ENCODE measurements around the gene MAL. TPM values are rescaled to one million over a fixed set of nuclear protein-coding genes. Genes with fewer than 3 reads are reported as not detected.
"Not testable (repeated sequence)": the region's sequence is repeated elsewhere in the genome, so short reads cannot be mapped to it uniquely, and the experiment has no call there.

MAL gene
- total and polyA plus RNA-seq, 2 of the 4 experiments (the other 2 are of a cell fraction): not detected

DNA sequence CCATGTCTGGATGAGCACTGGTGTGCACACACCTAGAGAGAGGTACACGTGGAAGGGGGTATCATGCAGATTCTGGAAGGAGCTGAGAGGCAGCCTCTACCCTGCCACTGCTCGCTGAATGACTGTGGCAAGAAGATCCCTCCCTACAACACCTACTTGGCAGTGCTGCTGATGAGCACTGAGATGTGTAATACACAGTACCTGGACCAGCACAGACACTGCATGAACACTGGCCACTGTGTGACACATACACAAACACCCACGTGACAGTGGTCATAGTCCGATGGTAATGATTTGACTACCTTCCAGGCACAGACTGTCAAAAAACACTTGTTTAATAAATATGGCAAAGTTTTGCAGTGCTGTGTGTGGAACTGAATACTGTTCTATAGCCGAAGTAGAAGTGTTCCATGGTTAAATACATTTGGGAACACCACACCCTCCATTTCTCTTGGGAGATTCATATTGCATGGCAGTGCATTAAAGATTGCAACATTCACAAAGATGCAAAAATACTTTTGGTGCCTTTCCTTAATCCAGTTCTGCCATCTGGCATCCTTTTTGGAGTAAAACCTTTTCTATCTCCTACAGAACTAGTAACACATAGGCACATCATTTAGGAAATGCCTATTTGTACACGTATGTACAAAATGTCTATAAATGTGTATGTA is 66.5 kb downstream of the MAL start:
- Histone ChIP-seq H3K36me3 (ENCODE audit: control insufficient read depth, insufficient read depth, low read length) (peaks cover 32% of the 10 kb centered on the region), H3K4me3 (ENCODE audit: insufficient read depth, low read depth, low read length) (no peak overlapping the region), H3K14ac (replicated peaks; ENCODE audit: low read depth, low read length) (no peak overlapping the region), H3K79me1 (ENCODE audit: low read depth in 1 of 2, low read length in 2 of 2) (peaks cover 0 to 7% of the 10 kb centered on the region in 2 experiments; a peak in 2 of 4 replicates), H2BK5ac (ENCODE audit: low read depth, low read length, poor library complexity, severe bottlenecking) (no peak overlapping the region), H3K4me2 (ENCODE audit: low read depth, low read length) (no peak overlapping the region), H2AFZ (replicated peaks; ENCODE audit: low read length, poor library complexity) (no peak overlapping the region), H2AK5ac (ENCODE audit: low read depth, low read length) (no peak overlapping the region), H3K23ac (ENCODE audit: low read depth, low read length) (no peak overlapping the region), H3K9me1 (ENCODE audit: insufficient read depth, low read length) (0 out of 2 replicates have a peak, but pooled peaks cover 3% of the 10 kb centered on the region), H3K18ac (ENCODE audit: low read depth, low read length) (no peak overlapping the region), H3K4ac (ENCODE audit: low read depth, low read length) (no peak overlapping the region), H3K27ac (ENCODE audit: insufficient read depth, low read length) (no peak overlapping the region), H3K9ac (ENCODE audit: low read depth, low read length) (no peak overlapping the region), H4K5ac (ENCODE audit: low read depth, low read length) (no peak overlapping the region), H3K4me1 (ENCODE audit: control insufficient read depth, insufficient read depth, low read length) (no peaks in the 10 kb centered on the region), H4K20me1 (ENCODE audit: insufficient read depth, low read length) (no peaks in the 10 kb centered on the region), H2AK9ac (replicated peaks; ENCODE audit: low read depth, low read length, poor library complexity) (no peak overlapping the region), H4K8ac (ENCODE audit: low read depth in 2 of 2, low read length in 2 of 2) (no peak overlapping the region), H2BK120ac (ENCODE audit: low read depth, low read length) (no peak overlapping the region), H2BK20ac (ENCODE audit: low read depth, low read length) (no peak overlapping the region), H3K56ac (ENCODE audit: extremely low read depth, insufficient read depth, low read length) (no peak overlapping the region), H3K27me3 (ENCODE audit: control insufficient read depth, insufficient read depth, low read length) (no peaks in the 10 kb centered on the region), H4K91ac (ENCODE audit: insufficient read depth, low read depth, low read length) (no peak overlapping the region), H2BK15ac (ENCODE audit: low read depth, low read length) (no peak overlapping the region), H3K9me3 (ENCODE audit: control insufficient read depth, insufficient read depth, low read length) (no peaks in the 10 kb centered on the region)
- CTCF ChIA-PET: no interaction called here
- no TSS peak for BruUV-seq (replicated peaks)
- WGBS, 2 experiments (ENCODE audit: extremely low coverage in 2 of 2, insufficient read length in 1 of 2): no CpG with 5 or more reads among the region's 6 CpGs
- POLR2A ChIA-PET (ENCODE audit: unreplicated experiment): no interaction called here
- DNase-seq: no peak
- dilution Hi-C loops (cut with HindIII; ENCODE audit: low sequenced_read_pairs, unreplicated experiment): no loop called here
- no peak for ATAC-seq (ENCODE audit: low read depth)
- intact Hi-C loops (cut with micrococcal nuclease): no loop called here
- TF ChIP-seq MAFK (IDR thresholded peaks at IDR 0.05; ENCODE audit: low read depth, low read length): no peak
- no peak for TF ChIP-seq CHD1 (IDR thresholded peaks at IDR 0.05; ENCODE audit: low read depth, low read length)
- TF ChIP-seq CEBPB (IDR thresholded peaks at IDR 0.05; ENCODE audit: low read depth, low read length): no peak
- TF ChIP-seq RAD21 (IDR thresholded peaks at IDR 0.05; ENCODE audit: low read length): no peak
- no peak for TF ChIP-seq MAZ (IDR thresholded peaks at IDR 0.05; ENCODE audit: borderline replicate concordance, low read depth, low read length)
- TF ChIP-seq SMC3 (IDR thresholded peaks at IDR 0.05; ENCODE audit: low read depth, low read length): no peak
- in situ Hi-C loops (cut with MboI; ENCODE audit: low sequenced_read_pairs): no loop called here

DNA sequence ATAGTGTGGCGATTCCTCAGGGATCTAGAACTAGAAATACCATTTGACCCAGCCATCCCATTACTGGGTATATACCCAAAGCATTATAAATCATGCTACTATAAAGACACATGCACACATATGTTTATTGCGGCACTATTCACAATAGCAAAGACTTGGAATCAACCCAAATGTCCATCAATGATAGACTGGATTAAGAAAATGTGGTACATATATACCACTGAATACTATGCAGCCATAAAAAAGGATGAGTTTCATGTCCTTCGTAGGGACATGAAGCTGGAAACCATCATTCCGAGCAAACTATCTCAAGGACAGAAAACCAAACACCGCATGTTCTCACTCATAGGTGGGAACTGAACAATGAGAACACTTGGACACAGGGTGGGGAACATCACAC is 72.8 kb downstream of the MAL start:
- H3K4me3 ChIP-seq (ENCODE audit: insufficient read depth, low read depth, low read length); H3K56ac ChIP-seq (ENCODE audit: extremely low read depth, insufficient read depth, low read length); H2AK5ac ChIP-seq (ENCODE audit: low read depth, low read length); H3K4me1 ChIP-seq (ENCODE audit: control insufficient read depth, insufficient read depth, low read length); BruUV-seq (replicated peaks); in situ Hi-C loops (cut with MboI; ENCODE audit: low sequenced_read_pairs); CTCF ChIA-PET; dilution Hi-C loops (cut with HindIII; ENCODE audit: low sequenced_read_pairs, unreplicated experiment); POLR2A ChIA-PET (ENCODE audit: unreplicated experiment); H3K9me3 ChIP-seq (ENCODE audit: control insufficient read depth, insufficient read depth, low read length); H3K14ac ChIP-seq (replicated peaks; ENCODE audit: low read depth, low read length); H4K5ac ChIP-seq (ENCODE audit: low read depth, low read length); H4K20me1 ChIP-seq (ENCODE audit: insufficient read depth, low read length); H3K4me2 ChIP-seq (ENCODE audit: low read depth, low read length); ATAC-seq (ENCODE audit: low read depth); H4K91ac ChIP-seq (ENCODE audit: insufficient read depth, low read depth, low read length); H3K23ac ChIP-seq (ENCODE audit: low read depth, low read length); H3K27me3 ChIP-seq (ENCODE audit: control insufficient read depth, insufficient read depth, low read length); H3K18ac ChIP-seq (ENCODE audit: low read depth, low read length); H2BK20ac ChIP-seq (ENCODE audit: low read depth, low read length); H3K9me1 ChIP-seq (ENCODE audit: insufficient read depth, low read length); H3K79me1 ChIP-seq (ENCODE audit: low read depth in 1 of 2, low read length in 2 of 2); H3K9ac ChIP-seq (ENCODE audit: low read depth, low read length); intact Hi-C loops (cut with micrococcal nuclease); H2BK5ac ChIP-seq (ENCODE audit: low read depth, low read length, poor library complexity, severe bottlenecking); H4K8ac ChIP-seq (ENCODE audit: low read depth in 2 of 2, low read length in 2 of 2); H2BK15ac ChIP-seq (ENCODE audit: low read depth, low read length); DNase-seq; H2AFZ ChIP-seq (replicated peaks; ENCODE audit: low read length, poor library complexity); H2AK9ac ChIP-seq (replicated peaks; ENCODE audit: low read depth, low read length, poor library complexity); H2BK120ac ChIP-seq (ENCODE audit: low read depth, low read length); H3K27ac ChIP-seq (ENCODE audit: insufficient read depth, low read length); H3K4ac ChIP-seq (ENCODE audit: low read depth, low read length): not testable (repeated sequence)
- no CpG with 5 or more reads among the region's 5 CpGs for WGBS, 2 experiments (ENCODE audit: extremely low coverage in 2 of 2, insufficient read length in 1 of 2)
- peaks cover 15% of the 10 kb centered on the region for H3K36me3 ChIP-seq (ENCODE audit: control insufficient read depth, insufficient read depth, low read length)

All from IMR-90 (cell line).